Measurements from ENCODE around the gene LAMC2. TPM values are rescaled to one million over a fixed set of nuclear protein-coding genes. Genes with fewer than 3 reads are reported as not detected.

LAMC2 gene
- total RNA-seq, 1 donor from 2014 or later = 42.2 TPM

- Histone ChIP-seq H3K4me3 (no peak overlapping the region), H3K4me1 (no peaks in the 10 kb centered on the region), H3K27me3 (no peaks in the 10 kb centered on the region), H3K36me3 (no peaks in the 10 kb centered on the region), H3K27ac (no peak overlapping the region), H3K9me3 (no peaks in the 10 kb centered on the region)
- TF ChIP-seq, protein P1, sequence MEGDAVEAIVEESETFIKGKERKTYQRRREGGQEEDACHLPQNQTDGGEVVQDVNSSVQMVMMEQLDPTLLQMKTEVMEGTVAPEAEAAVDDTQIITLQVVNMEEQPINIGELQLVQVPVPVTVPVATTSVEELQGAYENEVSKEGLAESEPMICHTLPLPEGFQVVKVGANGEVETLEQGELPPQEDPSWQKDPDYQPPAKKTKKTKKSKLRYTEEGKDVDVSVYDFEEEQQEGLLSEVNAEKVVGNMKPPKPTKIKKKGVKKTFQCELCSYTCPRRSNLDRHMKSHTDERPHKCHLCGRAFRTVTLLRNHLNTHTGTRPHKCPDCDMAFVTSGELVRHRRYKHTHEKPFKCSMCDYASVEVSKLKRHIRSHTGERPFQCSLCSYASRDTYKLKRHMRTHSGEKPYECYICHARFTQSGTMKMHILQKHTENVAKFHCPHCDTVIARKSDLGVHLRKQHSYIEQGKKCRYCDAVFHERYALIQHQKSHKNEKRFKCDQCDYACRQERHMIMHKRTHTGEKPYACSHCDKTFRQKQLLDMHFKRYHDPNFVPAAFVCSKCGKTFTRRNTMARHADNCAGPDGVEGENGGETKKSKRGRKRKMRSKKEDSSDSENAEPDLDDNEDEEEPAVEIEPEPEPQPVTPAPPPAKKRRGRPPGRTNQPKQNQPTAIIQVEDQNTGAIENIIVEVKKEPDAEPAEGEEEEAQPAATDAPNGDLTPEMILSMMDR (IDR thresholded peaks at IDR 0.05) = no peak
- DNase-seq (no peak), ATAC-seq (no peak)
- intact Hi-C loops (cut with DNase I) = no loop called here
Measured at GRCh38 chr1:183166454-183166853, 19.6 kb upstream of the LAMC2 start.

- ATAC-seq (no peak), DNase-seq (no peak)
- Histone ChIP-seq H3K27me3 (no peaks in the 10 kb centered on the region), H3K27ac (no peak overlapping the region), H3K4me1 (no peaks in the 10 kb centered on the region), H3K9me3 (no peaks in the 10 kb centered on the region), H3K4me3 (no peak overlapping the region), H3K36me3 (no peaks in the 10 kb centered on the region)
- intact Hi-C loops (cut with DNase I) = no loop called here
- TF ChIP-seq, protein P1 (IDR thresholded peaks at IDR 0.05) = no peak
Measured at GRCh38 chr1:183167676-183168075, 18.4 kb upstream of the LAMC2 start.

DNA sequence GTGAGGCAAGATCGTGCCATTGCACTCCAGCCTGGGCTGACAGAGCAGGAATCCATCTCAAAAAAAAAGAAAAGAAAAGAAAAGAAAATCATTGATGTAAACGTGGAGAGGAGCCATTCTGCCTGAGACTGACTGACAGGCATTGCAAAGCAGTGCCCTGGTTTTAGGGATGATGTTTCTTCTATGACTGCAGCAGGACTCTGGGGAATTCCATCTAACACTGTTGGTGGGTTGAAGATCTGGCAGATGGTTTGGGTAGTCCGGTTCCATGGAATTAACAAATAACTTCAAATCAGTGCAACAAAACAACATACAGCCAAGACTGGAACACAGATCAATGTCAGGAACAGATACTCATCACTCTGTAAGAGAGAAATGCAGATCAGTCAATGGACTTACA lies 17.8 kb upstream of the LAMC2 start:
- ATAC-seq = no peak
- no peak overlapping the region for H3K4me3 ChIP-seq
- H3K27ac ChIP-seq = no peak overlapping the region
- DNase-seq = no peak
- H3K36me3 ChIP-seq = no peaks in the 10 kb centered on the region
- intact Hi-C loops (cut with DNase I) = no loop called here
- TF ChIP-seq, protein P1 (IDR thresholded peaks at IDR 0.05) = no peak
- H3K27me3 ChIP-seq = no peaks in the 10 kb centered on the region
- H3K4me1 ChIP-seq = no peaks in the 10 kb centered on the region
- no peaks in the 10 kb centered on the region for H3K9me3 ChIP-seq

DNA sequence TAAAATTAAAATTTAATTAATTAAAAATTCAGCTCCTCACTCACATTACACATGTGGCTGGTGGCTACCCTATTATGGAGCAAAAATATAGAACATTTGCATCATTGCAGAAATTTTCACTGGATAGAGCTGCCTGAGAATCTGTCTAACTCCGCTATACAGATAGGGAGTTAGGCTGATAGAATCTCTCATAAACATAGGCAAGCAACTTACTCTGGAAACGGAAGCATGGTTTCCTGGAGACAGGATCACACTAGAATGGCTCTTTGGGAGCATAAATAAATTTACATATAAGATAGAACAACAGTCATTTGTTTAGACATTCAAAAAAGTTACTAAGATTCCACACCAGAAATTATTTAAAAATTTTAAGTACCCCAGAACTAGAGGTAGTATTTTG lies 12.2 kb upstream of the LAMC2 start:
- H3K27me3 ChIP-seq = no peaks in the 10 kb centered on the region
- no peak overlapping the region for H3K27ac ChIP-seq
- H3K36me3 ChIP-seq = no peaks in the 10 kb centered on the region
- no peak overlapping the region for H3K4me3 ChIP-seq
- H3K9me3 ChIP-seq = no peaks in the 10 kb centered on the region
- TF ChIP-seq, protein P1 (IDR thresholded peaks at IDR 0.05) = no peak
- intact Hi-C loops (cut with DNase I) = no loop called here
- no peak for DNase-seq
- H3K4me1 ChIP-seq = no peaks in the 10 kb centered on the region
- no peak for ATAC-seq

DNA sequence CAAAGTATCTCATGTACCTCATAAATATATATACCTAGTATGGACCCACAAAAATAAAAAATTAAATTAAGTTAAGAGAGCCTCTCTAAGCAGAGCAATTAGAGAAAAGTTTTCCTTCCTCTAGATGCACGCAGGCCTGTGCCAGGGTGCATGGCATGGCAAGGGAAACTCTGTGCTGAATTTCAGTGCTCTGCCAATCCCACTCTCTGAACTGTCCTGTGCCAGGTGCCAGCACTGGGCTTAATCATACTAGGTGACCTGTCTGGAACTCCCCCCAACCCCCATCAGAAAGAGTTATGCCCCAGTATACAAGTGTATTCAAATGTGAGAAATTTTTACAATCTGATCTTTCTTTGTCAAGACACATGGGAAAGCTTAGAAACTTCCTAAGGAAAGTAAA lies 10.4 kb upstream of the LAMC2 start:
- intact Hi-C loops (cut with DNase I) = no loop called here
- no peaks in the 10 kb centered on the region for H3K27me3 ChIP-seq
- ATAC-seq (no peak), DNase-seq (no peak)
- H3K36me3 ChIP-seq = no peaks in the 10 kb centered on the region
- H3K4me1 ChIP-seq = peaks cover 8% of the 10 kb centered on the region
- no peaks in the 10 kb centered on the region for H3K9me3 ChIP-seq
- H3K27ac ChIP-seq = no peak overlapping the region
- TF ChIP-seq, protein P1 (IDR thresholded peaks at IDR 0.05) = no peak
- no peak overlapping the region for H3K4me3 ChIP-seq

GRCh38 chr1:183178545-183178944 lies 7.5 kb upstream of the LAMC2 start:
- intact Hi-C loops (cut with DNase I) = no loop called here
- DNase-seq (no peak), ATAC-seq (no peak)
- no peaks in the 10 kb centered on the region for H3K27me3 ChIP-seq
- no peak overlapping the region for H3K4me3 ChIP-seq
- H3K4me1 ChIP-seq = peaks cover 11% of the 10 kb centered on the region
- H3K36me3 ChIP-seq = no peaks in the 10 kb centered on the region
- no peak overlapping the region for H3K27ac ChIP-seq
- TF ChIP-seq, protein P1 (IDR thresholded peaks at IDR 0.05) = no peak
- H3K9me3 ChIP-seq = no peaks in the 10 kb centered on the region
